Duodenal mucosa (tissue), 2 donors: ENCODE measurements around the gene PLXNA3.
A peak's percentile ranks its signal among the peaks of the same experiment; 100 is the strongest.

Source experiments
- H3K27ac ChIP-seq: one replicate; pipeline ENCODE4 v1.7.0; 2013; ENCODE audit warnings: low read depth, low read length
- H3K27me3 ChIP-seq, 2 donors: one replicate each; pipeline ENCODE4 v1.7.0; 2013; ENCODE audit warnings: low read length in 2 of 2, control low read depth in 1 of 2; ENCODE audit not compliant: insufficient read depth in 2 of 2, control insufficient read depth in 1 of 2
- H3K36me3 ChIP-seq, 2 donors: one replicate each; pipeline ENCODE4 v1.7.0; 2013; ENCODE audit warnings: low read length in 2 of 2, control low read depth in 1 of 2; ENCODE audit not compliant: insufficient read depth in 2 of 2, control insufficient read depth in 1 of 2
- H3K4me1 ChIP-seq, 2 donors: one replicate each; pipeline ENCODE4 v1.7.0; 2013; ENCODE audit warnings: low read length in 2 of 2, control low read depth in 1 of 2; ENCODE audit not compliant: insufficient read depth in 2 of 2, control insufficient read depth in 1 of 2
- H3K4me3 ChIP-seq, 2 donors: one replicate each; pipeline ENCODE4 v1.7.0; 2013; ENCODE audit warnings: low read length in 2 of 2, low read depth in 1 of 2
- H3K9ac ChIP-seq, 2 donors: one replicate each; pipeline ENCODE4 v1.7.0; 2013; ENCODE audit warnings: low read length in 2 of 2, low read depth in 1 of 2
- H3K9me3 ChIP-seq, 2 donors: one replicate each; pipeline ENCODE4 v1.7.0; 2013; ENCODE audit warnings: low read length in 2 of 2, control low read depth in 1 of 2; ENCODE audit not compliant: control insufficient read depth in 1 of 2

The PLXNA3 gene

GRCh38 chrX:154441984-154442707 is 15.9 kb upstream of the PLXNA3 start:
- Histone ChIP-seq H3K9me3 (no peaks in the 10 kb centered on the region), H3K4me1 (peaks cover 23 to 27% of the 10 kb centered on the region in 2 donors), H3K27ac (no peak overlapping the region), H3K9ac (no peak overlapping the region), H3K36me3 (peaks cover 8 to 23% of the 10 kb centered on the region in 2 donors), H3K27me3 (no peaks in the 10 kb centered on the region), H3K4me3 (no peak overlapping the region)

- peak overlapping the region; percentile 39 to 57 for H3K9ac ChIP-seq
These were observed 14.6 kb upstream of the PLXNA3 start for GRCh38 chrX:154443479-154443910.

GRCh38 chrX:154443992-154444754 is 13.9 kb upstream of the PLXNA3 start, which contains the start of gene FAM50A:
TSS of gene FAM50A (plus strand) at chrX:154444141. CDS start at chrX:154444236, 95 bp downstream.
- Histone ChIP-seq H3K4me3 (peak within 1 kb of the TSS; percentile 63 to 69), H3K9me3 (no peaks in the 10 kb centered on the region), H3K36me3 (peaks cover 3 to 32% of the 10 kb centered on the region in 2 donors), H3K27ac (peak within 1 kb of the TSS; percentile 56), H3K9ac (peak within 1 kb of the TSS; percentile 65 to 76), H3K4me1 (peaks cover 13 to 14% of the 10 kb centered on the region in 2 donors), H3K27me3 (no peaks in the 10 kb centered on the region)

More at GRCh38 chrX:154443479-154443910, 14.6 kb upstream of the PLXNA3 start:
- H3K4me1 ChIP-seq: peaks cover 14 to 19% of the 10 kb centered on the region in 2 donors
- peak overlapping the region; percentile 56 for H3K27ac ChIP-seq
- peaks cover 8 to 25% of the 10 kb centered on the region in 2 donors for H3K36me3 ChIP-seq
- H3K27me3 ChIP-seq: no peaks in the 10 kb centered on the region
- H3K9me3 ChIP-seq: no peaks in the 10 kb centered on the region
- H3K4me3 ChIP-seq: peak overlapping the region; percentile 45 to 52

- Histone ChIP-seq H3K4me1 (peaks cover 12 to 14% of the 10 kb centered on the region in 2 donors), H3K9ac (peak overlapping the region; percentile 65 to 76), H3K9me3 (no peaks in the 10 kb centered on the region), H3K4me3 (peak overlapping the region; percentile 63 to 69), H3K27ac (no peak overlapping the region), H3K27me3 (no peaks in the 10 kb centered on the region), H3K36me3 (peaks cover 3 to 37% of the 10 kb centered on the region in 2 donors)
These were observed 13.3 kb upstream of the PLXNA3 start for GRCh38 chrX:154444755-154445246.

- peaks cover 0 to 36% of the 10 kb centered on the region in 2 donors for H3K36me3 ChIP-seq
These were observed 12.3 kb upstream of the PLXNA3 start for GRCh38 chrX:154445776-154446175.

GRCh38 chrX:154446430-154446829 is 11.7 kb upstream of the PLXNA3 start:
- Histone ChIP-seq H3K9ac (no peak overlapping the region), H3K27me3 (no peaks in the 10 kb centered on the region), H3K4me3 (no peak overlapping the region), H3K9me3 (no peaks in the 10 kb centered on the region), H3K4me1 (peaks cover 12 to 14% of the 10 kb centered on the region in 2 donors), H3K27ac (no peak overlapping the region), H3K36me3 (peaks cover 0 to 36% of the 10 kb centered on the region in 2 donors)

More at GRCh38 chrX:154445776-154446175, 12.3 kb upstream of the PLXNA3 start:
- H3K9me3 ChIP-seq: no peaks in the 10 kb centered on the region
- no peaks in the 10 kb centered on the region for H3K27me3 ChIP-seq
- H3K4me3 ChIP-seq: no peak overlapping the region
- no peak overlapping the region for H3K27ac ChIP-seq
- no peak overlapping the region for H3K9ac ChIP-seq
- H3K4me1 ChIP-seq: peaks cover 12 to 14% of the 10 kb centered on the region in 2 donors

GRCh38 chrX:154448484-154448883 is 9.6 kb upstream of the PLXNA3 start:
- Histone ChIP-seq H3K27me3 (no peaks in the 10 kb centered on the region), H3K9me3 (no peaks in the 10 kb centered on the region), H3K27ac (no peak overlapping the region), H3K36me3 (peaks cover 0 to 28% of the 10 kb centered on the region in 2 donors), H3K4me1 (peaks cover 12% of the 10 kb centered on the region in 2 donors), H3K9ac (no peak overlapping the region), H3K4me3 (no peak overlapping the region)

GRCh38 chrX:154449618-154450017 is 8.5 kb upstream of the PLXNA3 start:
- peaks cover 0 to 28% of the 10 kb centered on the region in 2 donors for H3K36me3 ChIP-seq
- H3K27me3 ChIP-seq: no peaks in the 10 kb centered on the region
- no peak overlapping the region for H3K9ac ChIP-seq
- H3K4me1 ChIP-seq: peaks cover 7 to 11% of the 10 kb centered on the region in 2 donors
- no peak overlapping the region for H3K4me3 ChIP-seq
- no peaks in the 10 kb centered on the region for H3K9me3 ChIP-seq
- H3K27ac ChIP-seq: no peak overlapping the region

- peaks cover 0 to 28% of the 10 kb centered on the region in 2 donors for H3K36me3 ChIP-seq
- no peaks in the 10 kb centered on the region for H3K9me3 ChIP-seq
- H3K27ac ChIP-seq: no peak overlapping the region
- no peaks in the 10 kb centered on the region for H3K27me3 ChIP-seq
- peaks cover 0 to 4% of the 10 kb centered on the region in 2 donors for H3K4me1 ChIP-seq
- H3K9ac ChIP-seq: no peak overlapping the region
- H3K4me3 ChIP-seq: no peak overlapping the region
These were observed 7.8 kb upstream of the PLXNA3 start for GRCh38 chrX:154450312-154450711.

GRCh38 chrX:154452823-154453222 is 5.3 kb upstream of the PLXNA3 start:
- H3K4me1 ChIP-seq: no peaks in the 10 kb centered on the region
- peaks cover 0 to 23% of the 10 kb centered on the region in 2 donors for H3K36me3 ChIP-seq
- H3K27me3 ChIP-seq: no peaks in the 10 kb centered on the region
- H3K27ac ChIP-seq: no peak overlapping the region
- H3K9ac ChIP-seq: no peak overlapping the region
- no peaks in the 10 kb centered on the region for H3K9me3 ChIP-seq
- no peak overlapping the region for H3K4me3 ChIP-seq
